K562 (cell line): Measurements from ENCODE around the gene SLC16A1. TPM values are rescaled to one million over a fixed set of nuclear protein-coding genes. Genes with fewer than 3 reads are reported as not detected.

Experiments
- HNRNPH1 ChIP-seq: fragments of 200-400 bp; formaldehyde crosslinking; optimal IDR thresholded peaks from 2 replicates; pipeline ENCODE3; 2017; ENCODE audit warnings: low read depth, mild to moderate bottlenecking, low read length, moderate library complexity
- HOXB6 ChIP-seq: fragments of 250-450 bp; sonication (Bioruptor Pico); IDR thresholded peaks from 2 replicates; pipeline ENCODE4 v1.5.1; 2022; ENCODE audit warnings: mild to moderate bottlenecking, borderline replicate concordance
- HSF4 ChIP-seq: fragments of 250-450 bp; sonication (Bioruptor Pico); IDR thresholded peaks from 2 replicates; pipeline ENCODE4 v2.1.2; 2022; ENCODE audit warnings: mild to moderate bottlenecking, moderate library complexity, borderline replicate concordance
- KDM4B ChIP-seq, 2 experiments: fragments of 450-650 bp in 1 of 2; sonication (generic) in 1 of 2; IDR thresholded peaks; 2 replicates each; pipeline ENCODE4 v1.6.1; 2016 to 2017; ENCODE audit warnings: borderline replicate concordance in 2 of 2, antibody characterized with exemption in 1 of 2, low read depth in 1 of 2, mild to moderate bottlenecking in 1 of 2
- MEF2A ChIP-seq: IDR thresholded peaks from 2 replicates; pipeline ENCODE4 v1.6.1; 2011; ENCODE audit warnings: low read depth, mild to moderate bottlenecking, low read length, moderate library complexity; ENCODE audit not compliant: control insufficient read depth
- NFXL1 ChIP-seq: fragments of 450-650 bp; formaldehyde crosslinking; IDR thresholded peaks from 2 replicates; pipeline ENCODE4 v1.4.0; 2021; ENCODE audit warnings: mild to moderate bottlenecking
- NR1H2 ChIP-seq: sonication (generic); formaldehyde crosslinking; IDR thresholded peaks from 2 replicates; pipeline ENCODE4 v1.4.0; 2020; ENCODE audit warnings: mild to moderate bottlenecking, missing genetic modification reagents
- POLR2A ChIP-seq: fragments of 450-650 bp; conservative IDR thresholded peaks from 2 replicates; pipeline ENCODE4 v1.6.1; 2016
- POLR2AphosphoS2 ChIP-seq: IDR thresholded peaks from 2 replicates; pipeline ENCODE4 v1.6.1; 2012; ENCODE audit warnings: low read length, improper control_type of control experiment
- RBM17 ChIP-seq: fragments of 200-400 bp; formaldehyde crosslinking; IDR thresholded peaks from 2 replicates; pipeline ENCODE4 v1.6.1; 2017; ENCODE audit warnings: low read depth, mild to moderate bottlenecking, low read length, borderline replicate concordance
- RBM22 ChIP-seq: fragments of 200-400 bp; formaldehyde crosslinking; IDR thresholded peaks from 2 replicates; pipeline ENCODE4 v1.6.1; 2018; ENCODE audit warnings: low read length, low read depth; ENCODE audit not compliant: poor library complexity, severe bottlenecking
- RUNX1 ChIP-seq: sonication (generic); IDR thresholded peaks from 2 replicates; pipeline ENCODE4 v1.6.1; 2016; ENCODE audit warnings: antibody characterized with exemption, low read depth
- TBP ChIP-seq: optimal IDR thresholded peaks from 2 replicates; pipeline ENCODE3; 2011; ENCODE audit warnings: low read depth, low read length, improper control_type of control experiment
- ZBTB8A ChIP-seq: fragments of 450-650 bp; IDR thresholded peaks from 2 replicates; pipeline ENCODE4 v1.6.1; 2018; ENCODE audit warnings: mild to moderate bottlenecking, moderate library complexity; ENCODE audit not compliant: partially characterized antibody
- ZNF140 ChIP-seq: fragments of 250-450 bp; sonication (Bioruptor Pico); IDR thresholded peaks from 2 replicates; pipeline ENCODE4 v1.8.0; 2021; ENCODE audit warnings: moderate library complexity, mild to moderate bottlenecking, inconsistent platforms
- ZNF57 ChIP-seq: fragments of 450-650 bp; formaldehyde crosslinking; IDR thresholded peaks from 2 replicates; pipeline ENCODE4 v1.4.0; 2020; ENCODE audit warnings: mild to moderate bottlenecking, moderate library complexity
- polyA plus RNA-seq, 8 experiments: library from polyadenylated mRNA; depleted of rRNA in 4 of 8; stranded (reverse) in 5 of 8; unstranded in 3 of 8; fragments of >200 nt; fragmentation: Nextera tagmentation in 2 of 8; fragmentation: Illumina TruSeq in 1 of 8; extraction: Ambion mirVana in 2 of 8; extraction: Trizol in 1 of 8; gene quantifications; 2 replicates each; pipeline versions ENCODE4 v1.2.1 to v1.2.3, GENCODE V29; 2011 to 2014; ENCODE audit warnings: inconsistent platforms in 1 of 8, missing spikeins in 1 of 8
- total RNA-seq, 7 experiments: library from RNA; depleted of rRNA in 6 of 7; stranded (reverse); fragments of >200 nt in 6 of 7; fragmentation: Illumina TruSeq in 2 of 7; extraction: Trizol in 2 of 7; gene quantifications; 2 replicates each; pipeline versions ENCODE4 v1.2.1 to v1.2.3, GENCODE V29; 2011 to 2021; ENCODE audit warnings: low replicate concordance in 1 of 7
- TF ChIP-seq, protein P1 (sequence below): fragments of 250-450 bp; sonication (Bioruptor Pico); IDR thresholded peaks from 2 replicates; pipeline ENCODE4 v1.9.0; 2021; ENCODE audit warnings: mild to moderate bottlenecking
- TF ChIP-seq, protein P2 (sequence below): fragments of 450-650 bp; formaldehyde crosslinking; IDR thresholded peaks from 2 replicates; pipeline ENCODE4 v1.4.0; 2020; ENCODE audit warnings: mild to moderate bottlenecking, moderate library complexity
- TF ChIP-seq, protein P3 (sequence below): fragments of 250-450 bp; sonication (Bioruptor Pico); IDR thresholded peaks from 2 replicates; pipeline ENCODE4 v1.4.0; 2020; ENCODE audit warnings: mild to moderate bottlenecking
- TF ChIP-seq, protein P4 (sequence below): sonication (generic); formaldehyde crosslinking; IDR thresholded peaks from 2 replicates; pipeline ENCODE4 v1.4.0; 2020; ENCODE audit warnings: mild to moderate bottlenecking, missing genetic modification reagents
- TF ChIP-seq, protein P5 (sequence below): sonication (generic); formaldehyde crosslinking; IDR thresholded peaks from 2 replicates; pipeline ENCODE4 v1.8.0; 2022; ENCODE audit warnings: mild to moderate bottlenecking, missing genetic modification reagents

The SLC16A1 gene
- total and polyA plus RNA-seq, 9 of the 15 experiments (the other 6 are each of a cell fraction or from before 2014, with no cell fraction given): 73.1 to 244 (median 117) TPM

DNA sequence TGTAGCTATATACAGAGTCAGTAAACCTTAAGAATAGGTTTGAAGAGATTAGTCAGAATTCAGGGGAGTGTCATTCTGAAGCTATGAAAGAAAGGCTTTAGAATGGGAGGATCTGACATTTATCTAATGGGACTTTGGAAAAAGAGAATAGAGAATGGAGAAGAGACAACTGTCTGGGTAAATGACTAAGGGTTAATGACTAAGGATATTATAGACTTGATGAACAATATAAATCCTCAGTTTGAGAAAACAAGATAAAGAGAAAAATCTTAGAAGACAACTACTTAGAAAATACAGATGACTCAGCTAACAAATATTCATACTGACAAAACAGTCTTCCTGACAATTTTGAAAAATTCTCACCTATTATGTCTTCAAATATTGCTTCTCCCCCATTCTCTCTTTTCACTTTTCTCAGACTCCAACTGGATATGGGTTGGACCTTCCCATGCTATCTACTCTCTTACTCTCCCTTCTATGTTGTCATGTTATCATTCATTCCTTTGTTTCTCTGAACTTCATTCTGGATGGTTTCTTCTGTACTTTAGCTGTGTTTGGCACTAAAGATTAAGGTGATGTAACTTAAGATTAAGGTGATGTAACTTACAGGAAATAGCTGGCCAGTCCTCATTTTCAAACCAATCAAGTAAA is 20.4 kb downstream of the SLC16A1 start (continued):
- TF ChIP-seq, protein P1, sequence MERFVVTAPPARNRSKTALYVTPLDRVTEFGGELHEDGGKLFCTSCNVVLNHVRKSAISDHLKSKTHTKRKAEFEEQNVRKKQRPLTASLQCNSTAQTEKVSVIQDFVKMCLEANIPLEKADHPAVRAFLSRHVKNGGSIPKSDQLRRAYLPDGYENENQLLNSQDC: no peak
- TF ChIP-seq HNRNPH1: no peak
- TF ChIP-seq NR1H2 (CRISPR knock-in tag): no peak
- no peak for TF ChIP-seq HSF4
- TF ChIP-seq MEF2A: no peak
- no peak for TF ChIP-seq ZNF140 (CRISPR knock-in tag)
- no peak for TF ChIP-seq RBM17
- no peak for TF ChIP-seq RUNX1
- TF ChIP-seq TBP: no peak
- TF ChIP-seq ZBTB8A: no peak
- TF ChIP-seq RBM22: no peak
- no peak for TF ChIP-seq HOXB6 (CRISPR knock-in tag)
- TF ChIP-seq POLR2AphosphoS2: 0 out of 2 replicates have a peak, but pooled peaks have one; percentile 28
- TF ChIP-seq, protein P2, sequence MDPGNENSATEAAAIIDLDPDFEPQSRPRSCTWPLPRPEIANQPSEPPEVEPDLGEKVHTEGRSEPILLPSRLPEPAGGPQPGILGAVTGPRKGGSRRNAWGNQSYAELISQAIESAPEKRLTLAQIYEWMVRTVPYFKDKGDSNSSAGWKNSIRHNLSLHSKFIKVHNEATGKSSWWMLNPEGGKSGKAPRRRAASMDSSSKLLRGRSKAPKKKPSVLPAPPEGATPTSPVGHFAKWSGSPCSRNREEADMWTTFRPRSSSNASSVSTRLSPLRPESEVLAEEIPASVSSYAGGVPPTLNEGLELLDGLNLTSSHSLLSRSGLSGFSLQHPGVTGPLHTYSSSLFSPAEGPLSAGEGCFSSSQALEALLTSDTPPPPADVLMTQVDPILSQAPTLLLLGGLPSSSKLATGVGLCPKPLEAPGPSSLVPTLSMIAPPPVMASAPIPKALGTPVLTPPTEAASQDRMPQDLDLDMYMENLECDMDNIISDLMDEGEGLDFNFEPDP (CRISPR knock-in tag): no peak
- TF ChIP-seq KDM4B (IDR thresholded peaks at IDR 0.05; ENCODE audit: borderline replicate concordance in 2 of 2, low read depth in 1 of 2): 0 out of 4 replicates have a peak, but pooled peaks of 1 of the 2 experiments have one; percentile 40
- TF ChIP-seq, protein P3, sequence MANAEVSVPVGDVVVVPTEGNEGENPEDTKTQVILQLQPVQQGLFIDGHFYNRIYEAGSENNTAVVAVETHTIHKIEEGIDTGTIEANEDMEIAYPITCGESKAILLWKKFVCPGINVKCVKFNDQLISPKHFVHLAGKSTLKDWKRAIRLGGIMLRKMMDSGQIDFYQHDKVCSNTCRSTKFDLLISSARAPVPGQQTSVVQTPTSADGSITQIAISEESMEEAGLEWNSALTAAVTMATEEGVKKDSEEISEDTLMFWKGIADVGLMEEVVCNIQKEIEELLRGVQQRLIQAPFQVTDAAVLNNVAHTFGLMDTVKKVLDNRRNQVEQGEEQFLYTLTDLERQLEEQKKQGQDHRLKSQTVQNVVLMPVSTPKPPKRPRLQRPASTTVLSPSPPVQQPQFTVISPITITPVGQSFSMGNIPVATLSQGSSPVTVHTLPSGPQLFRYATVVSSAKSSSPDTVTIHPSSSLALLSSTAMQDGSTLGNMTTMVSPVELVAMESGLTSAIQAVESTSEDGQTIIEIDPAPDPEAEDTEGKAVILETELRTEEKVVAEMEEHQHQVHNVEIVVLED (CRISPR knock-in tag): no peak
- TF ChIP-seq, protein P4, sequence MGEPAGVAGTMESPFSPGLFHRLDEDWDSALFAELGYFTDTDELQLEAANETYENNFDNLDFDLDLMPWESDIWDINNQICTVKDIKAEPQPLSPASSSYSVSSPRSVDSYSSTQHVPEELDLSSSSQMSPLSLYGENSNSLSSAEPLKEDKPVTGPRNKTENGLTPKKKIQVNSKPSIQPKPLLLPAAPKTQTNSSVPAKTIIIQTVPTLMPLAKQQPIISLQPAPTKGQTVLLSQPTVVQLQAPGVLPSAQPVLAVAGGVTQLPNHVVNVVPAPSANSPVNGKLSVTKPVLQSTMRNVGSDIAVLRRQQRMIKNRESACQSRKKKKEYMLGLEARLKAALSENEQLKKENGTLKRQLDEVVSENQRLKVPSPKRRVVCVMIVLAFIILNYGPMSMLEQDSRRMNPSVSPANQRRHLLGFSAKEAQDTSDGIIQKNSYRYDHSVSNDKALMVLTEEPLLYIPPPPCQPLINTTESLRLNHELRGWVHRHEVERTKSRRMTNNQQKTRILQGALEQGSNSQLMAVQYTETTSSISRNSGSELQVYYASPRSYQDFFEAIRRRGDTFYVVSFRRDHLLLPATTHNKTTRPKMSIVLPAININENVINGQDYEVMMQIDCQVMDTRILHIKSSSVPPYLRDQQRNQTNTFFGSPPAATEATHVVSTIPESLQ: no peak
- no peak for TF ChIP-seq POLR2A
- no peak for TF ChIP-seq ZNF57 (CRISPR knock-in tag)
- no peak for TF ChIP-seq NFXL1 (CRISPR knock-in tag)
- TF ChIP-seq, protein P5, sequence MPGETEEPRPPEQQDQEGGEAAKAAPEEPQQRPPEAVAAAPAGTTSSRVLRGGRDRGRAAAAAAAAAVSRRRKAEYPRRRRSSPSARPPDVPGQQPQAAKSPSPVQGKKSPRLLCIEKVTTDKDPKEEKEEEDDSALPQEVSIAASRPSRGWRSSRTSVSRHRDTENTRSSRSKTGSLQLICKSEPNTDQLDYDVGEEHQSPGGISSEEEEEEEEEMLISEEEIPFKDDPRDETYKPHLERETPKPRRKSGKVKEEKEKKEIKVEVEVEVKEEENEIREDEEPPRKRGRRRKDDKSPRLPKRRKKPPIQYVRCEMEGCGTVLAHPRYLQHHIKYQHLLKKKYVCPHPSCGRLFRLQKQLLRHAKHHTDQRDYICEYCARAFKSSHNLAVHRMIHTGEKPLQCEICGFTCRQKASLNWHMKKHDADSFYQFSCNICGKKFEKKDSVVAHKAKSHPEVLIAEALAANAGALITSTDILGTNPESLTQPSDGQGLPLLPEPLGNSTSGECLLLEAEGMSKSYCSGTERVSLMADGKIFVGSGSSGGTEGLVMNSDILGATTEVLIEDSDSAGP (CRISPR knock-in tag): no peak
